NCI-H69 (cell line): Measurements from ENCODE around the gene NANOGP8.
A peak's percentile ranks its signal among the peaks of the same experiment; 100 is the strongest.
"Not testable (repeated sequence)": the region's sequence is repeated elsewhere in the genome, so short reads cannot be mapped to it uniquely, and the experiment has no call there.

Experiments used
- DNase-seq: peaks from one replicate; lab custom pipeline; 2025; lab: John Stamatoyannopoulos, UW

NANOGP8 gene, protein sequence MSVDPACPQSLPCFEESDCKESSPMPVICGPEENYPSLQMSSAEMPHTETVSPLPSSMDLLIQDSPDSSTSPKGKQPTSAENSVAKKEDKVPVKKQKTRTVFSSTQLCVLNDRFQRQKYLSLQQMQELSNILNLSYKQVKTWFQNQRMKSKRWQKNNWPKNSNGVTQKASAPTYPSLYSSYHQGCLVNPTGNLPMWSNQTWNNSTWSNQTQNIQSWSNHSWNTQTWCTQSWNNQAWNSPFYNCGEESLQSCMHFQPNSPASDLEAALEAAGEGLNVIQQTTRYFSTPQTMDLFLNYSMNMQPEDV

DNA sequence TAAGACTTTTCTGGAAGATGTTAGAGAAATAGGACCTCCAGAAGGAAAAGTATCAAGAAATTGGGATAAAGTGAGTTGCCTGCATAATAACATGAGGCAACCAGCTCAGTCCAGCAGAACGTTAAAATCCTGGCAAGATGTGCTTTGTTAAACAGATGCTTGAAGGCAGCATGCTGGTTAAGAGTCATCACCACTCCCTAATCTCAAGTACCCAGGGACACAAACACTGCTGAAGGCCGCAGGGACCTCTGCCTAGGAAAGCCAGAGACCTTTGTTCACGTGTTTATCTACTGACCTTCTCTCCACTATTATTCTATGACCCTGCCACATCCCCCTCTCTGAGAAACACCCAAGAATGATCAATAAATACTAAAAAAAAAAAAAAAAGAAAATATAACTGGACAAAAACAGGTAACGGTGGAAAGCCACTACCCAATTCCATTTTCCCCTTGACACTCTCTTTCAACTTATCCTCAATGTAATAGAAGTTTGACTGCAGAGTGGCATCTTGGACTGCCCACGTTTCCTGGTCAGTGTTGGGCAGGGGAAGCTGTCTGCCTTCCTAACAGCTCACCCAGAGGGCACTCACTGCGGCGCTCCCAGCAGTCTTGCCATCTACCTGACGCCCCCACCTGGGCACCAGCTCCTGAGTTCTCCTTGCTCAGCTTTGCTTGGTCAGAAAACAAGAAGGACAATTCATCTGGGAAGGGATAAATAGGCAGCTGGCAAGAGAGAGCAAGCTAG lies at the start of gene NANOGP8:
NANOGP8 (minus strand) TSS at position 120 of the 744 bp plus-strand sequence. CDS start 185 bp downstream, outside the sequence.
- DNase-seq: not testable (repeated sequence)

DNA sequence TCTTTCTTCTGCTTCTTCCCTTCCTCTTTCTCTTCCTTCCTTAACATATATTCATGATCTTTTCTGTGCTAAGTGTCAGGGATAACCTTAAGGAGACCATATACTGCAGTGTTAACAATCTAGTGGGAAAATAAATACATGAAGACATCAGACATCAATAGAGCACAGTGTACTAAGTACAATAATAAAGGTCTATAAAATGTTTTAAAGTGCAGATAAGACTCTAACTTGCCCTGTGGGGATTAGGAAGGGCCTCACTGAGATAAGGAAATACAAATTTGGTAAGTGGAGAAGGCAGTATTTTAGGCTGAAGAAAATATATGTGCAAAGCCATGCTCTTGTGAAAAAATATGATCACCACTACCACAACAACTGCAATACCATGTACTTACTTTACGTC lies 49.2 kb upstream of the NANOGP8 start:
- no peak for DNase-seq

DNA sequence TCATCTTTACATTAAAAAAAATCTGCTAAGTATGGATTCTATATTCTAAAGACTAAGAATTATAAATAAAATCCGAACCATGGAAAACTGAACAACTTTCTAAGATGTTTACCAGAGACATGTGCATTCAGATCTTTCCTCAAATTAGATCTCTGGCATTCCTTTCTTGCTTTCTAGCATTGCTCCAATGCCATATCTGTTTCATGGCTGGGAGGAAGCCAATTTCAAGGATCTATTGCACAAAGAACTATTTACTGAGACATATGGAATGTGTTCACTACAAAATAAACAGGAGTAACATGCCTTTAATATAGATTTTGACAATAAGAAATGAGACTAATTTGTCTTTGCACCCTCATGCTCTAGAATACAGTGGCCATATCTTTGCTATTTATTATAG lies 45.1 kb upstream of the NANOGP8 start:
- no peak for DNase-seq

DNA sequence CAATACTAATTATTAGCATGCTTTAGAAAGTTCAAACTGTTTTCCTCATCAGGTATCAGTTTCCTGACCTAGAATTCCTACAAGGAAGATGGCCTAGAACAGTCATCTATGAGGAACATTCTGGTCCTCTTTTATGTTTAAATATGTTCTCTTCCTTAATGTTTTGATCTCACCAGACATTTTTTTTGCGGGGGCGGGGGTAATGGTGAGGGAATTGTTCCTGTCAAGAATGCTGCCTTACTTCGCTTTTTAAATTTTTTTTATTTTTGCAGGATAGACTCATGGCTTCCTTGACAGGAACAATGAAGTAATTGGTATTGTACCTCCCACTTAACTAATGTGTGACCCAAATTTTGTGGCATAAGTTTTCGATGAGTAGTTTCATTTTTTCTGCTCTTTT lies 44.3 kb upstream of the NANOGP8 start:
- no peak for DNase-seq

DNA sequence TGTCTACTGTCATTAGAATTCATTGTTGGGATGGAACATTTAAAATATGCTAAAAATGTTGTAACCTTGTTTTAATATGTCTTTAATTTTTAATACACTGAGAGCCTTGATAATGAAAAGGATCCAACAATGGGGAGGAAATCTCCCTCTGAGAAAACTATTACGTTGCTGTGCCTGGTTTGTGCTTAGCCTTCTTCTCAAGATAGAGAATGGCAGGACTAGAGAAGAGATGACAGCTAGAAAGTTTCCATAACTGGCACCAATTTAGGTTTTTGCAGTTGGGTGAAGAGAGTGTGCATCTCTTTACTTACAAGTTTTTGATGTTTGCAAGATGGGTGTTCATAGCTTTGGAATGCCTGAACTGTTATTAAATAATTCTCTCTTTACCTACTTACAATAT lies 42.6 kb upstream of the NANOGP8 start:
- no peak for DNase-seq

DNA sequence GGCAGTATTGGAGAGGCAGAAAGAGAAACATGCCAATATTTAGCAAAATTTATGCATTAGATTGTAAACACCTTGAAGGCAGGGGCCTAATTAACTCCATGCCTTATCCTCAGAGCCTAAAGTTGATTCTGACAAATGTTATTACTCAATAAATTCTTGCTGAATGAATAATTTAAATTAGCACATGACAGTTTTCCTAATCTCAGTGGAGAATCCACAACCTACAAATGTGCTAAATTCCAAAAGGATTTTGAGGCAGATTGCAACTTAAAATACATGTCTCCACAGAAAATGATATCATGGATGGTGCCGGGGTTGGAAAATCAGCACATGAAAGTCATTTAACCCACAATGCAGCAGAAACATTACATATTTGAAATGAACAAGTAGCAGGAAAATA lies 41.1 kb upstream of the NANOGP8 start:
- DNase-seq: no peak

DNA sequence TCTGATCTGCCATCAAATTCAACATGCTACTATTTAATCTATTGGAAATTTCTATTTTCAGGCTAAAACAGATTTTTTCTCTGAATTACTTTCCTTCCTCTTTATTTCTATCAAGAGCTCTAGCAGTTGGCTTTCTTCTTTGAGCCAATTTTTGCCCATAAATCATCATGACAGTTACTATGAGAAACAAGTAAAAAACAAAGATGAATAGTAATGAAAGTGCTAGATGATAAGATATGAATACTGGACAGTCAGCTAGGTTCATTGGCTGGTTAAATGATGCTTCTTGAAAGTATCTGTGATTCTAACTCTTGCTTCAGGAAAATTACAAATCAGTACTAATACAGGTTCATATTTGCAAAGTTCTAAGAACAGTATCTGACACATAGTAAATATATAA lies 38.6 kb upstream of the NANOGP8 start:
- DNase-seq: peak; percentile 22

DNA sequence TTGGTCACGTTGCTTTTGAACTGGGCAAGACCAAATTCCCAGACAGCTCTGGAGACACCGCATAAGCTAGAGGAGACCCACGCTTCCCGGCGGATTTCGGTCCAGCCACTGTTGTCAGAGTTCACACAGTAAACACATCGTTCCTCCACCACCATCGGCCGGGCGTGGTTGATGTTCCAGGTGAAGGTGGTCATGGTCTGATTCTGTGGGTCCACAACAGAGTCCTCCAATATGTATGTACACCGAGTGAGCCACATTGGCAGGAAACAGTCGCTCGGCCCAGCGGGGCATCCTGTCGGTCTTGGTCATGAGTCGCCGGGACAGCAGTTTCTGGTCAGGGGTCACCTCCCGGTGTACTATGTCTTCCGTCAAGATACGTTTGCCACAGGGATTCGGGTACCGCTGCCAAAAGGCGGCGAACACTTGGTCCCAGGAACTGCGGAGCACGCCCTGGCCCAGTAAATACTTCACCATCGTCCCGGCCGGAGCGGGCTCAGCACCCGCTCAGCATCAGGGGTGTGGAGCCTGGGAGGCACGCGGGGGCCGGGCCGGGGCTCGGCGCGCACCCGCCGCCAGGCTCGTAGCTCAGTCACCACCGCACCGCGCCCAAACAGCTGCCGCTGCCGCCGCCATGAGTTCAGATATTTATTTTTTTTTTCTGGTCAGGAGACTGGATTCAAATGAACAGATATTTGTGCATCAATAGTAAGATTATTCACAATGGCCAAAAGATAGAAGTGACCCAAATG lies 36.7 kb upstream of the NANOGP8 start:
- no peak for DNase-seq

DNA sequence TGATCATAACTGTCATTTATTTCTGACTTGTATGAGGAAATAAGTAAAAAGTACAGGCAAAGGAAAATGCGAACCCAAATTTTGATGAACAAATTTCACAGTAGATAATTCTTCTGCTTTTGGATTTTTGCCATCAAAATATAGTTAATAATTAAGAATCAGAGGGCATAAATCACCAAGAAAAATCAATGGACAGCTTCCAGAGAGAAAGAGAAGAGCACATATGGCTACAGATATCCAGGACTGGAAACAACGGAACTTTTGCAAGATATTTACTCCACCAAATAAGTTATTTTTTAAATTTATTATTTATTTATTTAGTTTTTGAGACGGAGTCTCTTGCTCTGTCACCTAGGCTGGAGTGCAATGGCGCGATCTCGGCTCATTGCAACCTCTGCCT lies 35.1 kb upstream of the NANOGP8 start:
- no peak for DNase-seq

DNA sequence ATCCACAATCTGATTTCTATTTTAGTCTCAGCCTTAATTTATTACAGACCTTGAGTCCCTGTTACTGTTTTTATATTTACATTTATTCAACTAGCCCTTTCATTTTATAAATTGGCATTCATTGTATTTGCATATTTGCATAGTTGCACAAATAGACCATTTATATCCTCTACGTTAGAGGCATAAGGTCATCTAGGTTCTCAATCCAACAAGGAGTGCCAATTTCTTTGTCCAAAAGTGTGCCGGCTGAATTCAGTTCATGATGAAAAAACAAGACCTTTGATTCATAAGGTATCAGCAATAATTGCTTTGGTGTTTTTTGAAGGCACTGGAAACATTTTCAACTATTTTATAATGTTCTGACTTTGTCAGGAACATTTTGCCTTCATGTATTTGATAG lies 33.9 kb upstream of the NANOGP8 start:
- peak; percentile 86 for DNase-seq

DNA sequence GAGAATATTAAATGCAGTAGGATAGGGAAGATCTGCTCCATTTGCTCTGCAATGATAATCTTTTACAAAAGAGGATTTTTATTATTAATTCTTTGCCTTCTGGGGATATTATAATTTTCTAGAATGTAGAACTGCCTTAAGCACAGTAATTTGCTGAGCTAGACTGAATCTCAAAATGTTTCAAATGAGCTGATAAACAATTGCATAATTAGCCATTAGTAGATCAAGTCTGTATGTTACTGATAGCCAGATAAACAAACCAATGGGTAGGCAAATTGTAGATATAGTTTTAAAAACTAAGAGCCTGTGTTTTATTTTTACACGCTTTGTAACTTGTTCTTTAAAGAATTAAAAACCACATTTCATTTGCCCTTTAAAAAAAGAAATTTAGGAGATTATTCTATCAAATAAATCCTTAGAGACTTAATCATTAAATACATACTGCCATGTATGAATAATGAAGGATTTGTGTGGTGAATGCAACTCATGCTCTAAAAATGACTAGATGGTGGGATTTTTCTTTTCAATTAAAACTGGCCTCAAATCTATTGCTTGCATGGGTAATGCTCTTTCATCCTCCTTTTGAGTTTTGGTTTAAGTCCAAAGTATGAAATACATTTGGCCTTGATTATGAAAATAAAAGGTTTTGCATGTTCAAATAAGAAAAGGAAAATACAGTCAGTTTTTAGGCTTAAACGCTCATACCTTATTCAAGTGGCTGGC lies 32.6 kb upstream of the NANOGP8 start:
- DNase-seq: peak; percentile 29

DNA sequence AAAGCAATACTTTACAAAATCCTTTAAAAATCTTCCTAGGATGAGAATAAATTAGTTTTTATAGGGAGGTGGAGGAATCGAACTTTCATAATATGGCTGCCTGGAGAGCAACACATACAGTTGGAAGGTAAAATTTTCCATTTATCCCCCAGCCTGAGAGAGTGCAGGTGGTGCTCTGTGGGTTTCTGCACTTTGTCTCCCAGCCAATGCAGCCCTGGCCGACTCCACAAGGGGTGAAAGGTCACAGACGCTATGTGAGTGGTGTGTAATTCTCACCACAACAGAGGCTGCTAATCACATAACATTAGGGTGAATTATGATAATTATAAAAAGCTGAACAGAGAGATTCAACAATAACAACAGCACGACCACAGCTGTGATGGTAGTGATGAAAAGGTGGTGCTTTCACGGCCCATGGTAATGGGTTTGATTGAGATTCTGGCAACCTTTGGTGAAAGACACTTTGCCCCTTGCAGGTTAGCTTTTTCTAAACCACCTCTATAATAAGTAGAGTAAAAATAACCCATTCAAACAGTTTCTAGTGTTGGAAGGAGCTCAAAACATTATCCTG lies 30.1 kb upstream of the NANOGP8 start:
- DNase-seq: peak; percentile 100

DNA sequence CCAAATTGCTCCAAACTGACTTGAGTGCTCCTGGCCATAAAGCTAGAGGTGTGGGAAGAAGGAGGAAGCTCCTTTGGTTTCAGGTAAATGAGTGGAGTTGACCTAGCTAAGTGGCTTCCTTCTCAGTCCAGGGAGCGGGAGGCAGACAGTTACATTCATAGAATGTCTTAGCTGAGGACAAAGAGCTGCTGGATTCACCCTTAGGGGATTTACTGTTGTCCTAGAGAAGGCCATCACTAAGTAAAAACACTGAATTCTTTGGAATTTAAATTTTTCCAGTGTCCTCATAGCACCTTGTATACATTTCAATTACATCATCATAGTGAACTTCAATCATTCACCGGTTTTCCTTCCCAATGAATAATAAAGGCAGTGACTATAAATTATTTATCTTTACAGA lies 27.3 kb upstream of the NANOGP8 start:
- peak; percentile 27 for DNase-seq

DNA sequence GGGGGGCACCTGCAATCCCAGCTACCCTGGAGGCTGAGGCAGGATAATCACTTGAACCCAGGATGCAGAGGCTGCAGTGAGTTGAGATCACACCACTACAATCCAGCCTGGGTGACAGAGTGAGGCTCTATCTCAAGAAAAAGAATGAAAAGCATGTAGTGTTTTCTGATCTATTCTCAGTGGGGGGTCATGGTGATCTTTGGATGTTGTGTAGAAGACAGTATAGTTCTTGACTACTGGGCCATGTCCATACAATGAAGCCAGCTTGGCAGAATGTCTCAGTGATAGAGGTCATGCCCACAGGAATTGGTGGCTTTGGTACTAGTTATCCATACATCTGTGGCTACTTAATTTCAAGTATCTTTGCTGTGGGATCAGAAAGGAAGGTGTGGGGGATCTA lies 26.8 kb upstream of the NANOGP8 start:
- no peak for DNase-seq

DNA sequence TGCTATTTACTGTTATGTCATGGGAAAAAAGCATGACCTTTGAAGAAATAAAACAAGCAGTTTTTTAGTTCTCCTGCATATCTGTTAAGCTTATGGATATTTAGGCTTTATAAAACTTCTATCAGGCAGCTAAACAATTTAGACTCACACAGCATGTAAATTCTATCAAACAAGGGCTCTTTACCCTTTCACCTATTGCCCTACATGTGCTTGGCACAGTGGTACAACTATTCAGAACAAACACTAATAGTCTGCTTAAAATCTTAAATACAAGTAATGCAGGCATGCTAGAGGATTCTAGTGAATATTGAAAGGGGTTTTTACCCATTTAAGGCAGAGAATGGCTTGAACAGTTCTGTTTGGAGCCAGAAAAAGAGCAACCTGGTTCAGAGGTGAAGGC lies 23.4 kb upstream of the NANOGP8 start:
- no peak for DNase-seq

DNA sequence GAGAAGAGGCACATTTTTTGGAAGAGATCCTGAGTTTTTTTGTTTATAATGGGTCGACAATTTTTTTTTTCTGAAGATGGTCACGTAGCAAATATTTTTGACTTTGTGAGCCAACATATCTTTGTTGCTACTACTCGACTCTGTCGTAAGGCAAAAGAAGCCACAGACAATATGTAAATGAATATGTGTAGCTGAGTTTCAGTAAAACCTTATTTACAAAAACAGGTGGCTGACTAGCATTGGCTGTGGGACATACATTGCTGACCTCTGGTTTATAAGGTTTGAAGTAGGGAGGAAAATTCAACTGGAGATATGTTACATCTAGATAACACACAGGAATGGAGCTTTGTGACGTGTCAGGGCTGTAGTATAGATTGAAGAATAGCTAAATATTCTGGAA lies 22.5 kb upstream of the NANOGP8 start:
- DNase-seq: no peak

DNA sequence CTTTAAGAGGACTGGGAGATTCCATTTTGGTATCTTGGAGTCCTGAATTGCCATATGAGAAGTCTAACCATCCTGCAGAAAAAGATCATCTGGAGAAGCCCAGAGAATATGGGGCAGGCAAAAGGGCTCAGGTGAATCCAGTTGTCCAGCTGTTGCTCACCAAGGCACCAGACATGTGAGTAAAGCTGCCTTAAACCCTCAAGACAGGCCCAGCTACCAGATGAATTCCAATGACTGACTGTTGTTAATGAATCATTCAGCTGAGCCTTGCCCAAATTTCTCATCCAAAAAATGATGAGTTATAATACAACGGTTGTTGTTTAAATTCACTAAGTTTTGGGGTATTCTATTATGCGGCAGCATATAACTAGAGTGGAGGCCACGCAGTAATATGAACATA lies 22.0 kb upstream of the NANOGP8 start:
- DNase-seq: no peak

DNA sequence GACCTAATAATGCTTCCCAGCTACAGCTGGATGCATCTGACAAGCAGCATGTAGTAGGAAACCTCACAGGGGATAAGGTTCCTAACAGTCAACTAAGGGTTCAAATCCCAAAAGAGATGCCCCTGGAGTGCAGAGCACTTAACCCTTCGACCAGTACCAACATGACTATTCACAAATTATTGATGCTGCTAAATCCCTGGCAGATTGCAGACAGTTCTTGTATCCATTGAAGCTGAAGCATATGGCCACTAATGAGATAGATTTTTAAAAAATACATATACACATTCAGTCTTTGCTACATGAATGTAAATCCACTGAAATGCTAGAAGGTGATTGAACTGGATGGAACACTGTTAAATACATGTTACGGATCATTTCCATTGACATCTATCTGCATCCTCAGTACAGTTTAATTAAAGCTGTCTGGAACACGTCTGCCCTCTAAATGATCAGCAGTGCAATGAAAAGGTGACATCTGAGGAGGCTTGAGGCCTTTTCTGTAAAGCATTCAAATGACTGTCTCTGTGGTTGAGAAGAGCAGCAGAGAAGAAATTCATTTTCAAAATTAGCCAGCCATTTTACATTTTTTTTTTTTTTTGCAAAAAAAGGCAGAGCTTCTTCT lies 19.5 kb upstream of the NANOGP8 start:
- DNase-seq: peak; percentile 100

DNA sequence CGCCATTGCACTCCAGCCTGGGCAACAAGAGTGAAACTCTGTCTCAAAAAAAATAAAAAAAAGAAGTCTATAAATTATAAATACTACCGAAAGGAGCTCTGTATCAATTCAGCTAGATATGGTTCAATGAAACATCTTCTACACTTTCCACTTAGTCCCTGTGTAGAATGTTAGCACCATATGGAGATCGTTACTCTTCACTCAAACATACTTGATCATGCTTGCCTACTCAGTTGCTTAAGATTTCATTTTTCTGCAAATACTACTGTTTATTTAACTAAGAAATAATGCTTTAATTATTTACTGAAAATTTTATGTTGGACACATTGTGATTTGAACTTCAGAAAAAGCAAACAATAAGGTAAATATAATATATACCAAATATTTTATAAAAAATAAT lies 17.1 kb upstream of the NANOGP8 start:
- DNase-seq: peak; percentile 65

DNA sequence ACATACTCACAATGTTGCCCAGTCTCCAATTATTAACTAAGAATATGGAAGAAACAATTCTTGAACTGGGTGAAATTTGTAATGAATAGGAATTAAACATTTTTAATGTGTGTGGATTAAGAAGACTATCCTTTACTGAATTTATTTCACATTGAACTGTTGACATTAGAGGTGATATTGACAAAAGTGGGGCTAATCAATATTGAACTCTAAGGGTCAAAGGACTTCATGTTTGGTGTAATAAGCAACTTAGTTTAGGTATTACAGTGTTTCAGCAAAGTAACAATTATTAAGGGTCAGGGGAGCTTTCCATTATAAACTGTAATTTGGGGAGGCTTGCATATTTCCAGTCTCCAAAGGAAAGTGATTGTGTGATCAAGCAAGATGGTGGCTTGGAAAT lies 16.2 kb upstream of the NANOGP8 start:
- DNase-seq: no peak

DNA sequence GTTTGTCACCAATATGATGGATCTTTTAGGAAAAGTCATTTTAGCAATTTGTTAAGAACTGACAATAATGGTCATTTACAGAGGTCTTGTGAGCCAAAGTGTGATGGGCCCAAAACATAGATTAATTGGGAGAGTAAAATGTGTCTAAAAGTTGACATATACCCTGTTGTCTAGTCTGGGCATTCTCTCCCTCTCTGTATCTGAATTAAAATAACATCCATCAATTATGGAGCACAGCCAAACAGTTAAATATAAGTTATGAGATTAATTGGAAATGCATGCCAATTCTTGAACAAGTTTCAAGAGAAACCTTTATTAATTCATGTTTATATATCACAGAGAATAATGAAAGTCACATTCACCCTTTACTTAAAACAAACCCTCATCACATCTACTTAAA lies 13.6 kb upstream of the NANOGP8 start:
- DNase-seq: no peak

DNA sequence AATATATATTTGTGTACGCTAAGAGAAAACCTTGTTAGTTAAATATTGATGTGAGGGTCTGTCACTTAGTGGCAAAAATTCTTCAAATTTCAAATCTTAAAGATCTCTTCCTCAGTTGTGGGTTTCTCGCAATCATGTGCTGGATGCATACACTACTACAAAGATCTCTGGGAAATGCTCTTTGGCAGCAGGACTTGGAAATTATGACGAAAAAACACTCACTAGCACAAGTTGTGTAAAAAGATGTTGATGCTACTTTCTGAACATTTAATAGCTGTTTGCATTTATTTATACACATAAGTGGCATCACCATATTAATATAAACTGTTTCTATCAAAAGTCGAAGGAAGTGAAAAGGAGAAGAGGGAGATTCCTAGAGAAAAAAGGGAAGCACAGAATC lies 10.8 kb upstream of the NANOGP8 start:
- DNase-seq: no peak
